NCI-H2107 treated with DMSO at 0.1 percent for 48 hours (cell line): Measurements from ENCODE around the gene SFMBT2.

ENCODE experiments used
- DNase-seq: peaks from one replicate; lab custom pipeline; 2025; ENCODE audit not compliant: unreplicated experiment; lab: John Stamatoyannopoulos, UW

SFMBT2 gene

GRCh38 chr10:7426349-7426748, 15.5 kb upstream of the SFMBT2 start:
- DNase-seq, result no peak

DNA sequence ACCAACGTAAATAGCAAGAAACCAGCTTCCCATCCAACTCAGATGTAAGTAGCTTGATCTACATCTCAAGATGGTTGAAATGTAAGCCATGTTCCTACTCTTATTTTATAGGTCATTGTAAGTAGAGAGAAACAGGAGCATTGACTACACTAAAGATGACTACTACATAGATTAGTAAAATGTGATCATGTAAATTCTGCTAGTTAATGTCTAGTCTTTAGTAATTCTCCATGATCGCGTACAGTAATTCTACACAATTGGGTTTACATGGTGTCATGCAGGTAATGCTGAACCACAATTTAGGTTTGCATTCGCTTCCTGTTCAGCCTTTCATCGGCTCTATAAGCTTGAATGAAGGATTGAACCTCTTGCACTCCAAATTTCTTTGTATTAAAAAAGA, 14.9 kb upstream of the SFMBT2 start:
- DNase-seq, result no peak

- no peak for DNase-seq
Measured at GRCh38 chr10:7424919-7425318, 14.1 kb upstream of the SFMBT2 start.

DNA sequence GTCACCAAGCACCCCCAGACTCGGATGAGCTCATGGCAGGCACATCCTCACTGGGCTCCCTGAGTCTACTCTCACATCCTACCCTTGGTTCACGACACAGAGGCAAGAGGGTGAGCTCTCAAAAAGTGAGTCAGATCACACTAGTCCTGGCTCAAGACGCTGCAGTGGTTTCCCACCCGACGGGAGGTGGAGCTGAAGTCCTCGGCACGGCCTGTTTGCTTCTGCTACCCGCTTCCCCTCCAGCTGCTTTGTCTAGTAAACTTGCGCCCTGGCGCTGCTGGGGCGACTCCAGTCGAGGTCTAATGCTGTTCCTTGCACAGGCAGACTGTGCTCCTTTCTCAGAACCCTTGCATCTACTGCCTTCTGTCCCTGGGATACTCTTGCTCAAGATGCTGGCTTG, 13.5 kb upstream of the SFMBT2 start:
- DNase-seq, result no peak

GRCh38 chr10:7423521-7423920, 12.7 kb upstream of the SFMBT2 start:
- DNase-seq, result no peak

- no peak for DNase-seq
Measured at GRCh38 chr10:7421526-7421925, 10.7 kb upstream of the SFMBT2 start.

DNA sequence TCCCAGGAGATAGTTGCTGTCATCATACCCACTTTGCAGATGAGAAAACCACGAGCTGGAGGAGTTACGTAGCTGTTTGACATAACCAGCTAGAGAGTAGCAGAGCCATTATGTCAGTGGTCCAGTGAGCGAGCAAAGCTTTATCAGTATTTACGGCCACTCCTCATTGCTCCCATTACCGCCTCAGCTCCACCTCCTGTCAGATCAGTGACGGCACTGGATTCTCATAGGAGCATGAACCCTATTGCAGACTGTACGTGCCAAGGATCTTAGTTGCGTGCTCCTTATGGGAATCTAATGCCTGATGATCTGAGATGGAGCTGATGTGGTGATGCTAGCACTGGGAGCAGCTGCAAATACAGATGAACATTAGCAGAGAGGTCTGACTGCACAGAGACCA, 9.2 kb upstream of the SFMBT2 start:
- no peak for DNase-seq

DNA sequence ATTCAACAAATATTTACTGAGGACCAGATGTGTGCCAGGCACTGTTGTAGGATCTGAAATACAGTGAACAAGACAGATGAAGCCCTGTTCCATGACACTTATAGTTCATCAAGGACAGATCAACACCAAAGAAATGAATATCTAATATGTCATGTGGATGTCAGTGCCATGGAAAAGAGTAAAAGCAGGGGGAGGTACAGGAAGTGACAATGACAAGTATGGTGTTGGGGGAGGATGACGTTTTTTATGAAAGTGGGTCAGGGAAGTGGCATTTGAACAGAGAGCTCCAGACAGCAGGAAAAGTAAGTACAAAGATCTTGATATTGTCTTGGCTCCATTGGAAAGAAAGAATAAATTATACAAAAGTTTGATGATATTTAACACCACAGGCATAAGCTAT, 7.0 kb upstream of the SFMBT2 start:
- DNase-seq, result no peak

DNA sequence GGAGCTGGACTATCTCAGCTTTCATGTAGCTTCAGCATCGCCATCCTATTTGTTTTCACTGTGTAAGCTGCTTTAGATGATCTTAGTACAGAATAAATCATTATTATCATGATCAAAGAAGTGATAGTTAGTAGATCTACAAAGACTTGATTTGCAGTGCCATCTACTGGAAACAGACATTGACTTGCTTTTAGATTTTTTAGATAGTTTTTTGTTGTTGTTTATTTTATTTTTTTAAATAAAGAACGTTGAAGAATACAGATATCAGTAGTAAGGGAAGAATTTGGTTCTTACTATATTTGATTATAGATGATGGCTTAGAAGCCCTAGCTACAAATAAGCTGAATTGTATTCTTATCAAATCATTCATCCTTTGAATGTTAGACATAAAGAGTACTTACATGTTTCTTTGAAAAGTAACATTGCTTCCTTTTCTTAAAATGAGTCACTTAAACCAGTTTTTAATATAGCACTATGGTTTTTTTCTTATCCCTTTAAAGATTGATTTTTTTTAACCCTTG, 6.3 kb upstream of the SFMBT2 start:
- no peak for DNase-seq

- DNase-seq, result no peak
Measured at GRCh38 chr10:7414766-7415165, 3.9 kb upstream of the SFMBT2 start.

DNA sequence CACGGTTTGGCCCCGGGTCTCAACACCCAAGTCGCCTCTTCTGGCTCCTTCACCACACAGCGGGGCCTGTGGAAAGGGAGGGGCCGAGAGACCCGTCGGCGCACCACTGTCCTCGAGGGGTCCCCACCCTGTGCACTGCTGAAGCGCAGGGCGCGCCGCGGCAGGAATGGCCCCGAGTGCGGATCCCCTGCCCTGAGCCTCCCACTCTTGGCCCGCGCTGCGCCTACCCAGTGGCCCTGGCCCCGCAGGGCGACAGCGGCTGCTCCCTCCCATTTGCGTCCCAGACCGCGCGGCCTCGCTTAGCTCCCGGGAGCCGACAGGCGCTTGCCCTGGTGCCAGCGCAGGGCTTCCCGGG, 2.1 kb upstream of the SFMBT2 start:
- no peak for DNase-seq

DNA sequence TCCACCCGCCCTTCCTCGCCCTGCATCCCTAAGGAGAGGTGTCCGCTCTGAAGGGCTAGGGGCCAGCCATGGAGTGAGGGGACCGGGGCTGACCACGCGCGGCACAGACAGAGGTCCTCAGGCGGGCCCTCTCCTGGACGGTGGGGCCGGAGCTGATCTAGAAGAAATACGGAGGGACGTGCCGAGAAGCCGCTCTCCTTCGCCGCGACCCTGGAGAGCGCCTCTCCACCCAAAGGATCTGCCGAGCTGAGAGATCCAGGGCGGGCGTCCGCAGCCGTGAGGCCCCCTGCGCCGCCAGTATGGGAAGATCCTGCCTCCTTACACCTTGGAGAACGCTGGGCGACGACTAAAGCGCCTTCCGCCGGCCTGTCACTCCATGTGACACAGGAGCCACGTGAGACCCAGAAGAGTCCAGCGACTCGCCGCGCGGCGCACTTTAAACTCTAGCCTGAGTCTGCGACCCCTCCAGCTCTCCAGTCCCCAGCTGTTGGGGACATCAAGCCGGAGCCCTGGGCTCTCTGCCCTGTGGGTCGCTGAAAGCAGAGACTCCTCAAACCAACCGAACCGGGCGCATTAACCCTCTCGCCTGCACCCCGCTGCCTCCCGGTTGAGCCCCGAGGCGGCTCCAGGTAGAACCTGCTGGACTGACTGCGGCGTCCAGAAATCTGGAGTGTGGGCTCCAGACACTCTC, 1.5 kb upstream of the SFMBT2 start:
- no peak for DNase-seq

DNA sequence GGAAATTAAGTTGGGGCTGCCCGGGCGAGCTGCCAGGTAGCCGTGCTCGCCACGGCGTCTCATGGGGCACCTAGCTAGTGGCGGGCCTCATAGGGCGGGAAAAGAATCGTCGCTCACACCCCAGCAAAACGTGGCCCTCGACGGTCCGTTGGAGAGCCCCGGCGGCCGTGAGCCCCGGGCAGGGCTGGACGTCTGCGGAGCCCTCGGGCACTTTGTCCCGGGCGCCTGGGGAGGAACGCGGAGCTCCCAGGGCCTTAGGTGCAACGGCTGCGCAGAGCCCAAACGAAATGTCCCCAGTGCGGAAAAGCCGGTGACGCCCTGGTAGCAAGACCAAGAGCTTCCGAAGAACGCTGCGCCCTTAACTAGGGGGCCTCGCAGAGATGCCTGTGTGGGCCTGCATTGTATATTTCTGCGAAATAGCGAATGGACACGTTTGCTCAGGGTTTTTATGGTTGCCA, 866 bp upstream of the SFMBT2 start:
- DNase-seq, result no peak

DNA sequence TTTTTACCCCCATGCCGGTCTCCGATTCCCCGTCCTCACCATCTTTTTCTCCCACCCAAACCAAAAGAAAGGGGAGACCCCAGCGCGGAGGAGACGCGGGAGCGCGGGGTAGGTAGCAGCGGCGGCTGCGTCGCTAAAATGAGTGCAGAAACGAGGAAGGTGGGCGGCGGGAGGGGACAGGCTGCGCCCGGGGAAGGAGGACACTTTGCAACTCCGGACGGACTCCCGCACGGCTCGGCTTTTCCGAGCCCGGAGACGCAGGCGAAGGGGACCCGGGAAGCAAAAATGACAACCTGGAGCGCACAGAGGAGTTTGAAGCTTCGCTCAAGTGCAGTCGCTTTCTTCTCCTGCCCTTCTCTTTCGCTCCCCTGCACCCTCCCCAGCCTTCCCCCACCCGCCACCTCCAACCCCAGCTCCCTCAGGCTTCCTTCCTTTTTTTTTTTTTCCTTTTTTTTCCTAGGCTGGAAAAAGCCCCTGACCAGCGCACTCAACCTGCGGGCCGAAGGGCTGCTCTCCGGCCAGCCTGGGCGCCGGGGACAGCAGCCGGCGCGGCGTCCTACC, 453 bp downstream of the SFMBT2 start:
- DNase-seq, result no peak

GRCh38 chr10:7409732-7410168, 1.1 kb downstream of the SFMBT2 start:
- no peak for DNase-seq

- no peak for DNase-seq
Measured at GRCh38 chr10:7409045-7409731, 1.6 kb downstream of the SFMBT2 start.

- no peak for DNase-seq
Measured at GRCh38 chr10:7408291-7409044, 2.4 kb downstream of the SFMBT2 start.

DNA sequence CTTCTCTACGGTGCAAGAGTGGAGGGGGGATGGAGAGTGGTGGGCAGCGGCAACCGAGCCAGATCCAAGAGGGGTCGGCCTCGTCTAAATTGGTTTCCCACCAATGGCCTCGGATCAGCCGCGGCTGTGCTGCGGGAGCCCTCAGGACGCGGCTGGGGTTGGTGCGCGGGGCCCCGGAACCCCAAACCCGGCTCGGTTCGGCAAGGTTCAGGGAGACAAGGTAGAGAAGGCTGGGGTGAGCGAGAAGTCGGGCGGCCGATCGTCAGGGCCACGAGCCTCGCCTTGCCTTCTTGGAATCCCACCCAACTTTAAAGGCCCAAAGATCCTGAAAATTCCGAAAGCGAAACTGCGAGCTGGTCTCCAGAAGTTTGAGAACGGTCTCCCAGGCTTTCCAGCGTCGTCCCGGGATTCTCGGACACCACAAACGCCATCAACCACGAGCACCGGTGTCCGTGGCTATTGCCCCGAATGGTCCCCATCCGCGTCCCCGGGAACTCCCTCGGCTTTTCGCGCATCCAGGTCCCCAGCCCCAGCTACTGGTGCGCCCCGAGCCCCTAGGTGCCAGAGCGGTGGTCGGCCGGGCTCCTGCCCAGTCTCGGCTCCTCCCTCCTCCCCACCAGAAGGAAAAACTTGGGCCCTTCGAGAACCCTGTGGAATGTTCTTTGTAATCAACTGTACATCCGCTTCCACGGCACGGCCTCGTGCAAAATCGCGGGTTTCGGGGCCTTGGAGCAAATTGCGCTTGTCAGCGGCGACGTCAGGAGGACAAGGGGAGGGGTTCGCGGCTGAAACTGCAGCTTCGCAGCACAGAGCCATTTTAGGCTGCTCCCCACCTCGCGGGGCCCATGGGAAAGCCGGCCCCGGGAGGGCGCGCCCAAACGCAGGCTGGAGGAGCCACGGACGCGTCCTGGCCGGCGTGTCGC, 3.2 kb downstream of the SFMBT2 start:
- no peak for DNase-seq

- DNase-seq, result no peak
Measured at GRCh38 chr10:7406712-7407333, 4.0 kb downstream of the SFMBT2 start.

- no peak for DNase-seq
Measured at GRCh38 chr10:7405637-7406036, 5.2 kb downstream of the SFMBT2 start.
